ENCODE data around the gene WDR47. TPM values are rescaled to one million over a fixed set of nuclear protein-coding genes. Genes with fewer than 3 reads are reported as not detected.
A peak's percentile ranks its signal among the peaks of the same experiment; 100 is the strongest.

Gene WDR47
- polyA plus RNA-seq (2013): 5.7 and 5.8 TPM in 2 replicates

DNA sequence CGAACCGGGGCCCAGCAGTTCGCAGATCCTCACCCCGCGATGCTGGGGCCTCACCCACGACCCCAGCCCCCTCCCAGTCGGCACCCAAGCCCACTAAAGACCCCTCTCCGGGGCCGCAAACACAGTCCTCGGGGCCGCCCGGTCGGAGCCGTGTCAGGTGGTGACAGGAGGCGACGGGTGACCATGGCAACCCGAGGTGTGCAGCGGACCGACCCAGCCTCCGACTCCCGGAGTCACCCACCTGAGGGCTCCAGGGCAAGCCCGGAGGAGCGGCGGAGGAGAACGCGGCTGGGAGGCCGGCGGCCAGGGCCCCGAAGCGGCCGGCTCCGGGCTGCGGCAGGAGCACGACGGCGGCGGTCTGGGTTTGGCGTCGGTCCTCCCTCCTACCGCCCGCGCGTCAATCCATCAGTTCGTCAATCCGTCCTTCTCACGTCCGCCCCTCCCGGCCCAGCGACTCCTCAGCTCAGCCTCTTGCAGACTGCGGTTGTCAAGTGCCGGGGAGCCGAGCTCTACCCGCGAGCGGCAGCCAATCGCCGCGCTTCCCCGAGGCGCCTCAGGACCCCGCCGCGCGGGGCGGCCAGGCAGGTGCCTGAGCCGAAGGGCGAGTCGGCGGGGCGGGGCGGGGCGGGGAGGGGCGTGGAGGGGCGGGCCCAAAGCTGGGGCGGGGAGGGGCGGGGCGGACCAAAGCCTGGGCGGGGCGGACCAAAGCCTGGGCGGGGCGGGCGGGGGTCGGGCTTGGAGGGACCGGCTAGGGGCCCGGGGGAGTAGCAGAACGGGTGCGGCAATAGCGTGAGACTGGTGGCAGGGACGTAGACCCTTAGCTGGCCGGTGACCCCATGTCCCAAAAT, at the start of gene WDR47:
Gene WDR47, minus strand, starts transcription at position 482 of the 848 bp plus-strand sequence. CDS start 18,590 bp downstream, outside the sequence.
- H3K79me2 ChIP-seq (ENCODE audit: control insufficient read depth, insufficient read depth, low read length, poor library complexity): peaks cover 7% of the 10 kb centered on the region
- peaks cover 6% of the 10 kb centered on the region for H3K79me1 ChIP-seq (ENCODE audit: low read length)
- H2BK12ac ChIP-seq (ENCODE audit: low read length): no peak within 1 kb of the TSS
- H3K14ac ChIP-seq (ENCODE audit: low read length): peak within 1 kb of the TSS; percentile 49
- no peaks in the 10 kb centered on the region for H3K4me1 ChIP-seq (ENCODE audit: control insufficient read depth in 1 of 2, insufficient read depth in 2 of 2, low read length in 2 of 2)
- H3K4me2 ChIP-seq (ENCODE audit: low read length): peak within 1 kb of the TSS; percentile 74
- H4K8ac ChIP-seq (ENCODE audit: low read depth, low read length): peak within 1 kb of the TSS; percentile 12
- H3K36me3 ChIP-seq (ENCODE audit: control insufficient read depth in 1 of 2, insufficient read depth in 2 of 2, low read length in 2 of 2): no peaks in the 10 kb centered on the region
- WGBS (ENCODE audit: extremely low coverage, insufficient coverage, insufficient read length): no CpG with 5 or more reads among the region's 90 CpGs
- peak; percentile 90 to 96 for DNase-seq
- H3K27ac ChIP-seq (ENCODE audit: low read depth, low read length): peak within 1 kb of the TSS; percentile 55
- H4K12ac ChIP-seq (ENCODE audit: low read depth, low read length): peak within 1 kb of the TSS; percentile 1
- H2AFZ ChIP-seq (ENCODE audit: insufficient read depth, low read length, poor library complexity): peak within 1 kb of the TSS; percentile 94
- peak within 1 kb of the TSS; percentile 87 for H3K4me3 ChIP-seq (ENCODE audit: low read depth, low read length)
- peak within 1 kb of the TSS; percentile 56 for H3K4ac ChIP-seq (ENCODE audit: low read depth, low read length)
- H3K23ac ChIP-seq (ENCODE audit: low read length): no peak within 1 kb of the TSS
- H3K18ac ChIP-seq (ENCODE audit: low read length): peak within 1 kb of the TSS; percentile 46
- H3K9ac ChIP-seq (ENCODE audit: low read length): peak within 1 kb of the TSS; percentile 65
- H3K9me3 ChIP-seq (ENCODE audit: insufficient read depth, low read depth, low read length): no peaks in the 10 kb centered on the region
- H2BK5ac ChIP-seq (ENCODE audit: low read depth, low read length, poor library complexity): no peak within 1 kb of the TSS
- H2AK5ac ChIP-seq (ENCODE audit: low read length): peak within 1 kb of the TSS; percentile 18
- no peaks in the 10 kb centered on the region for H3K27me3 ChIP-seq (ENCODE audit: insufficient read depth, low read length)
- H2BK120ac ChIP-seq (ENCODE audit: insufficient read depth, low read length, poor library complexity): no peak within 1 kb of the TSS
- H4K91ac ChIP-seq (ENCODE audit: low read depth, low read length): peak within 1 kb of the TSS; percentile 19

DNA sequence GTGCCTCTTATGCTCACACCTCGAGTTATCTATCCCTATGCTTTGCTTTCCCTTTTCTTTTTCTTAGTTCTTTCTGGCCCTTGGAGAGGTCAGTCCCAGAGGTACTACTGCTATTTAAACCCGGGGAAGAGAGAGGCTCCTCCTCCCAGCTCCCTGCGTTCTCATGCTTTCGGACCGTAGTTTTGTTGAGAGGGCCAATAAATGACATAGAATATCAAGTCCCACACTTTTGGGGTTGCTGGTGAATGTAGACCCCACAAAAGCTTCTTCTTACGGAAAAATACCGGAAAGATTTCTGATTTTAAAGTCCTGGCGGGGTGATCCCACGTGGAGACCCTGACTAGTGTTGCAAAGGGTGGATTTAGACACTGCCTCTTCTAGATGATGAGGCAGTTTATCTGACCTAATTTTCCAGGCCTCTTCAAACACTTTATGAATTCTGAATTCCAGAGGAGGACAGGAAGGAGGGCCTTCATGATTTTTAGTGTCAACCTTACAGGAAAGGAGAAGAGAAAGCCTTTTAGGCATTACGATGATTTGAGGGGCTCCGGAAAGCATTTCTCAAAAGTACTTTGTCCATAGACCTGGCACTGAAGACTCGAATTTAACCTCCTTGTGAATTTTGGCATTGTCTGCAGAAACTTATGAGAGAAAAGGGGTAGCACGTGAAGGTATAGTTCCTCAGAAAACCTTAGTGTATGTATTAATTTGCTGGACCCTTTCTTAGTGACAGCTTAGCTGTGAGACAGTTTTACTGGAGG, 49.4 kb upstream of the WDR47 start:
- Histone ChIP-seq H3K4ac (ENCODE audit: low read depth, low read length) (peak overlapping the region; percentile 42), H3K14ac (ENCODE audit: low read length) (no peak overlapping the region), H4K8ac (ENCODE audit: low read depth, low read length) (peak overlapping the region; percentile 42), H3K9ac (ENCODE audit: low read length) (peak overlapping the region; percentile 60), H2BK120ac (ENCODE audit: insufficient read depth, low read length, poor library complexity) (no peak overlapping the region), H3K79me1 (ENCODE audit: low read length) (peaks cover 7% of the 10 kb centered on the region), H2AFZ (ENCODE audit: insufficient read depth, low read length, poor library complexity) (no peak overlapping the region), H3K27me3 (ENCODE audit: insufficient read depth, low read length) (no peaks in the 10 kb centered on the region), H3K23ac (ENCODE audit: low read length) (no peak overlapping the region), H4K12ac (ENCODE audit: low read depth, low read length) (no peak overlapping the region), H3K9me3 (ENCODE audit: insufficient read depth, low read depth, low read length) (no peaks in the 10 kb centered on the region), H3K4me2 (ENCODE audit: low read length) (peak overlapping the region; percentile 86), H2BK12ac (ENCODE audit: low read length) (no peak overlapping the region), H3K4me3 (ENCODE audit: low read depth, low read length) (peak overlapping the region; percentile 98), H3K36me3 (ENCODE audit: control insufficient read depth in 1 of 2, insufficient read depth in 2 of 2, low read length in 2 of 2) (peaks cover 5 to 11% of the 10 kb centered on the region in 2 experiments), H3K79me2 (ENCODE audit: control insufficient read depth, insufficient read depth, low read length, poor library complexity) (peaks cover 5% of the 10 kb centered on the region), H2AK5ac (ENCODE audit: low read length) (no peak overlapping the region), H3K27ac (ENCODE audit: low read depth, low read length) (peak overlapping the region; percentile 89), H3K4me1 (ENCODE audit: control insufficient read depth in 1 of 2, insufficient read depth in 2 of 2, low read length in 2 of 2) (peaks cover 3 to 4% of the 10 kb centered on the region in 2 experiments), H2BK5ac (ENCODE audit: low read depth, low read length, poor library complexity) (no peak overlapping the region), H4K91ac (ENCODE audit: low read depth, low read length) (no peak overlapping the region), H3K18ac (ENCODE audit: low read length) (no peak overlapping the region)
- whole genome bisulfite sequencing (ENCODE audit: extremely low coverage, insufficient coverage, insufficient read length): no CpG with 5 or more reads among the region's 13 CpGs
- DNase-seq: peak; percentile 37 to 64

DNA sequence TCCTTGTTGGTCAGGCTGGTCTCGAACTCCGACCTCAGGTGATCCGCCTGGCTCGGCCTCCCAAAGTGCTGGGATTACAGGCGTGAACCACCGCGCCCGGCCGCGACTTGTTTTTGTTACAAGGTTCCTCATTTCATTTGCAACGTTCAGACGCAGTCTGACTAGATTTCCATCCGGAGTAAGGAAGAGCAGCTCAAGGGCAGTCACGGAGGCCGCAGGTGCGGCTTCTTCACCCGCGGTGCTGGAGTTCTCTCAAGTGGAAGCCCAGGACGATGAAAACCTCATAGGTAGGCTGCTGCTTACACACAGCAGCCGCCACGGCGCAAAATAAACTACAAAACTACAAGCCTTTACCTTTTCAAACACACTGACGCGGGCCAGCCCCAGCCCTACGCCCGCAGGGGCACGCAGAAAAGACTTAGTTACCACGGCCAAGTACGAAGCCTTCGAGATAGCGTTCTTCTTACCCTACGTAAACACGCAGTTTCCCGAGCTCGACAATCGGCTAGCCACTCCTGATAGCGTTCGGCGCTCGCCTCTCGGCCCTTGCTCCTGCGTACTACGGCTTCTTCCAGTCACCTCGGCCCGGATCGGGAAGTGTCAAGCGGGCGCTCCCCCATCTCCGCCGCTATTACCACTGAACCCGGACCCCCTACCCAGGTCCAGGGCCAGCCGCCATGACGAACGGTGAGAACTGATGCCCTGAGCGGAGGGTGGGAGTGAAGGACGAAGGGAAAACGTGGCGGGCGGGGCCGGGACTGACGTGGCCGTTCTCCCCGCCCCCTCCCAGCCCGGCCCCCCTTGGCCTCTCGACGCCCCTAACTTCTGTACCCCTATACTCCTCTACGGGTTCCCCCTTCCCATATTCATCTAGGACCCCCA, 48.5 kb upstream of the WDR47 start, which contains the start of gene TMEM167B:
Gene TMEM167B, plus strand, starts transcription at position 569 of the 882 bp plus-strand sequence. Its CDS starts 109 bp downstream, at position 678.
- H3K36me3 ChIP-seq (ENCODE audit: control insufficient read depth in 1 of 2, insufficient read depth in 2 of 2, low read length in 2 of 2): peaks cover 5 to 11% of the 10 kb centered on the region in 2 experiments
- H3K18ac ChIP-seq (ENCODE audit: low read length): peak within 1 kb of the TSS; percentile 88
- peak within 1 kb of the TSS; percentile 69 for H3K4ac ChIP-seq (ENCODE audit: low read depth, low read length)
- peak within 1 kb of the TSS; percentile 78 for H3K14ac ChIP-seq (ENCODE audit: low read length)
- peaks cover 7% of the 10 kb centered on the region for H3K79me1 ChIP-seq (ENCODE audit: low read length)
- H3K9ac ChIP-seq (ENCODE audit: low read length): peak within 1 kb of the TSS; percentile 93
- H2BK5ac ChIP-seq (ENCODE audit: low read depth, low read length, poor library complexity): peak within 1 kb of the TSS; percentile 79
- peak within 1 kb of the TSS; percentile 98 for H3K4me3 ChIP-seq (ENCODE audit: low read depth, low read length)
- H4K12ac ChIP-seq (ENCODE audit: low read depth, low read length): peak within 1 kb of the TSS; percentile 65
- peak within 1 kb of the TSS; percentile 89 for H3K27ac ChIP-seq (ENCODE audit: low read depth, low read length)
- DNase-seq: peak; percentile 98 to 99
- H3K23ac ChIP-seq (ENCODE audit: low read length): no peak within 1 kb of the TSS
- no peak within 1 kb of the TSS for H2AK5ac ChIP-seq (ENCODE audit: low read length)
- H3K9me3 ChIP-seq (ENCODE audit: insufficient read depth, low read depth, low read length): no peaks in the 10 kb centered on the region
- H3K79me2 ChIP-seq (ENCODE audit: control insufficient read depth, insufficient read depth, low read length, poor library complexity): peaks cover 5% of the 10 kb centered on the region
- peak within 1 kb of the TSS; percentile 80 for H4K91ac ChIP-seq (ENCODE audit: low read depth, low read length)
- peaks cover 3 to 4% of the 10 kb centered on the region in 2 experiments for H3K4me1 ChIP-seq (ENCODE audit: control insufficient read depth in 1 of 2, insufficient read depth in 2 of 2, low read length in 2 of 2)
- H2AFZ ChIP-seq (ENCODE audit: insufficient read depth, low read length, poor library complexity): peak within 1 kb of the TSS; percentile 82
- H2BK12ac ChIP-seq (ENCODE audit: low read length): no peak within 1 kb of the TSS
- peak within 1 kb of the TSS; percentile 59 for H2BK120ac ChIP-seq (ENCODE audit: insufficient read depth, low read length, poor library complexity)
- H4K8ac ChIP-seq (ENCODE audit: low read depth, low read length): peak within 1 kb of the TSS; percentile 78
- H3K27me3 ChIP-seq (ENCODE audit: insufficient read depth, low read length): no peaks in the 10 kb centered on the region
- H3K4me2 ChIP-seq (ENCODE audit: low read length): peak within 1 kb of the TSS; percentile 86
- no CpG with 5 or more reads among the region's 67 CpGs for WGBS (ENCODE audit: extremely low coverage, insufficient coverage, insufficient read length)
